Embryonic facial prominence (tissue), 1 donor: ENCODE measurements around the gene KIAA0513.

Experiments
- DNase-seq: peaks from one replicate; pipeline ENCODE4 v3.0.0-alpha.2; 2016; ENCODE audit errors: extremely low spot score

The KIAA0513 gene

GRCh38 chr16:85134076-85134788 is 106.6 kb downstream of the KIAA0513 start:
- DNase-seq: no peak

- no peak for DNase-seq
Observed at GRCh38 chr16:85134789-85135142, 107.2 kb downstream of the KIAA0513 start.

GRCh38 chr16:85136213-85136701 is 108.7 kb downstream of the KIAA0513 start:
- no peak for DNase-seq

- DNase-seq: no peak
Observed at GRCh38 chr16:85136702-85137322, 109.2 kb downstream of the KIAA0513 start.

GRCh38 chr16:85137323-85138072 is 109.9 kb downstream of the KIAA0513 start:
- DNase-seq: peak; percentile 54

GRCh38 chr16:85138073-85138824 is 110.7 kb downstream of the KIAA0513 start:
- no peak for DNase-seq

GRCh38 chr16:85138825-85139627 is 111.4 kb downstream of the KIAA0513 start:
- DNase-seq: no peak

- no peak for DNase-seq
Observed at GRCh38 chr16:85139881-85140339, 112.3 kb downstream of the KIAA0513 start.

- DNase-seq: no peak
Observed at GRCh38 chr16:85140455-85141012, 112.9 kb downstream of the KIAA0513 start.

- DNase-seq: no peak
Observed at GRCh38 chr16:85141491-85142128, 114.0 kb downstream of the KIAA0513 start.

- DNase-seq: no peak
Observed at GRCh38 chr16:85142129-85142513, 114.5 kb downstream of the KIAA0513 start.

- DNase-seq: no peak
Observed at GRCh38 chr16:85142771-85143211, 115.2 kb downstream of the KIAA0513 start.
